Spinal cord (tissue), 10 donors: ENCODE data around the gene DAPK1. TPM values are rescaled to one million over a fixed set of nuclear protein-coding genes. Genes with fewer than 3 reads are reported as not detected.
A peak's percentile ranks its signal among the peaks of the same experiment; 100 is the strongest.

Experiments
- DNase-seq, 6 donors: peaks; one replicate each; pipeline versions ENCODE4 v3.0.0 to v3.0.0-alpha.2; 2013 to 2015; ENCODE audit warnings: low spot score in 6 of 6, low read depth in 4 of 6
- H3K27ac ChIP-seq: one replicate; pipeline ENCODE4 v1.5.1; 2013; ENCODE audit warnings: low read depth, low read length, control low read depth
- H3K27me3 ChIP-seq: one replicate; pipeline ENCODE4 v1.6.1; 2013; ENCODE audit warnings: low read length; ENCODE audit not compliant: control insufficient read depth, insufficient read depth
- H3K36me3 ChIP-seq: one replicate; pipeline ENCODE4 v1.6.1; 2013; ENCODE audit warnings: low read length; ENCODE audit not compliant: control insufficient read depth, insufficient read depth
- H3K4me1 ChIP-seq: one replicate; pipeline ENCODE4 v1.6.1; 2013; ENCODE audit warnings: low read length; ENCODE audit not compliant: control insufficient read depth, insufficient read depth
- H3K4me3 ChIP-seq: one replicate; pipeline ENCODE4 v1.5.1; 2013; ENCODE audit warnings: low read depth, low read length, control low read depth
- H3K9me3 ChIP-seq: one replicate; pipeline ENCODE4 v1.6.1; 2013; ENCODE audit warnings: low read length; ENCODE audit not compliant: control insufficient read depth, insufficient read depth
- WGBS: methylation state at CpG from one replicate; pipeline ENCODE4 v1.1.5; 2013; ENCODE audit warnings: missing lambda C conversion rate; ENCODE audit not compliant: insufficient coverage; 5-methylcytosine and 5-hydroxymethylcytosine counted together
- polyA plus RNA-seq, 2 donors: library from polyadenylated mRNA; unstranded; fragments of 120-200 nt; gene quantifications; one replicate each; pipeline ENCODE4 v1.2.1, GENCODE V29; 2013; ENCODE audit not compliant: insufficient read length in 2 of 2
- total RNA-seq, 2 donors: library from RNA; depleted of rRNA in 1 of 2; stranded (reverse); fragments of 120-200 nt in 1 of 2; fragments of >200 nt in 1 of 2; gene quantifications; one replicate each; pipeline versions ENCODE4 v1.2.3 to v1.2.4, GENCODE V29; 2013 to 2014
- donor health status: healthy.

The DAPK1 gene
- total and polyA plus RNA-seq, 4 donors: 53.3 to 82.6 (median 77.9) TPM

- Histone ChIP-seq H3K36me3 (peaks cover 11% of the 10 kb centered on the region), H3K27ac (peak overlapping the region; percentile 59), H3K4me1 (peaks cover 10% of the 10 kb centered on the region), H3K9me3 (no peaks in the 10 kb centered on the region), H3K4me3 (no peak overlapping the region), H3K27me3 (no peaks in the 10 kb centered on the region)
- DNase-seq: peak in 1 of 6 donors; percentile 34
- 86% methylated on average over 8 of the region's 9 CpGs for WGBS
Observed at GRCh38 chr9:87711857-87712800, 214.5 kb downstream of the DAPK1 start.

GRCh38 chr9:87712801-87713277, 215.2 kb downstream of the DAPK1 start:
- Histone ChIP-seq H3K9me3 (no peaks in the 10 kb centered on the region), H3K4me3 (no peak overlapping the region), H3K27me3 (no peaks in the 10 kb centered on the region), H3K27ac (peak overlapping the region; percentile 74), H3K4me1 (peaks cover 10% of the 10 kb centered on the region), H3K36me3 (peaks cover 8% of the 10 kb centered on the region)
- 95% methylated on average over 6 of the region's 6 CpGs for WGBS
- no peak for DNase-seq

GRCh38 chr9:87713278-87713987, 215.8 kb downstream of the DAPK1 start:
- Histone ChIP-seq H3K4me1 (peaks cover 10% of the 10 kb centered on the region), H3K36me3 (peaks cover 8% of the 10 kb centered on the region), H3K9me3 (no peaks in the 10 kb centered on the region), H3K27me3 (no peaks in the 10 kb centered on the region), H3K27ac (peak overlapping the region; percentile 74), H3K4me3 (no peak overlapping the region)
- WGBS: 55% methylated on average over 10 of the region's 11 CpGs
- peak in 4 of 6 donors; percentile 17 to 66 (median 32) for DNase-seq

- H3K27me3 ChIP-seq: no peaks in the 10 kb centered on the region
- DNase-seq: peak in 2 of 6 donors; percentile 14 to 39
- no peak overlapping the region for H3K4me3 ChIP-seq
- H3K27ac ChIP-seq: peak overlapping the region; percentile 74
- peaks cover 8% of the 10 kb centered on the region for H3K36me3 ChIP-seq
- 50% methylated on average over 1 of the region's 5 CpGs for WGBS
- H3K4me1 ChIP-seq: peaks cover 10% of the 10 kb centered on the region
- H3K9me3 ChIP-seq: no peaks in the 10 kb centered on the region
Observed at GRCh38 chr9:87713988-87714330, 216.3 kb downstream of the DAPK1 start.

- H3K27ac ChIP-seq: no peak overlapping the region
- H3K27me3 ChIP-seq: no peaks in the 10 kb centered on the region
- H3K9me3 ChIP-seq: no peaks in the 10 kb centered on the region
- 86% methylated on average over 1 of the region's 2 CpGs for WGBS
- peak in 3 of 6 donors; percentile 6 to 60 (median 16) for DNase-seq
- H3K36me3 ChIP-seq: peaks cover 1% of the 10 kb centered on the region
- H3K4me1 ChIP-seq: peaks cover 10% of the 10 kb centered on the region
- H3K4me3 ChIP-seq: no peak overlapping the region
Observed at GRCh38 chr9:87714819-87715218, 217.2 kb downstream of the DAPK1 start.

- H3K36me3 ChIP-seq: no peaks in the 10 kb centered on the region
- H3K4me3 ChIP-seq: no peak overlapping the region
- H3K9me3 ChIP-seq: no peaks in the 10 kb centered on the region
- DNase-seq: no peak
- no peak overlapping the region for H3K27ac ChIP-seq
- H3K27me3 ChIP-seq: no peaks in the 10 kb centered on the region
- 67% methylated on average over 1 of the region's 2 CpGs for WGBS
- peaks cover 10% of the 10 kb centered on the region for H3K4me1 ChIP-seq
Observed at GRCh38 chr9:87716141-87716540, 218.5 kb downstream of the DAPK1 start.

GRCh38 chr9:87717456-87717855, 219.8 kb downstream of the DAPK1 start:
- no peaks in the 10 kb centered on the region for H3K36me3 ChIP-seq
- H3K9me3 ChIP-seq: no peaks in the 10 kb centered on the region
- 92% methylated on average over 1 of the region's 1 CpG for WGBS
- DNase-seq: no peak
- peaks cover 4% of the 10 kb centered on the region for H3K4me1 ChIP-seq
- H3K27ac ChIP-seq: no peak overlapping the region
- no peak overlapping the region for H3K4me3 ChIP-seq
- no peaks in the 10 kb centered on the region for H3K27me3 ChIP-seq

- no peaks in the 10 kb centered on the region for H3K27me3 ChIP-seq
- WGBS: 89% methylated on average over 3 of the region's 3 CpGs
Observed at GRCh38 chr9:87718231-87718630, 220.6 kb downstream of the DAPK1 start.

GRCh38 chr9:87718852-87719612, 221.4 kb downstream of the DAPK1 start:
- H3K4me1 ChIP-seq: peaks cover 4% of the 10 kb centered on the region
- no peaks in the 10 kb centered on the region for H3K9me3 ChIP-seq
- no peaks in the 10 kb centered on the region for H3K27me3 ChIP-seq
- H3K27ac ChIP-seq: no peak overlapping the region
- WGBS: no CpG with 5 or more reads among the region's 6 CpGs
- H3K4me3 ChIP-seq: no peak overlapping the region
- H3K36me3 ChIP-seq: no peaks in the 10 kb centered on the region
- no peak for DNase-seq

More at GRCh38 chr9:87718231-87718630, 220.6 kb downstream of the DAPK1 start:
- no peak for DNase-seq
- Histone ChIP-seq H3K36me3 (no peaks in the 10 kb centered on the region), H3K4me1 (peaks cover 4% of the 10 kb centered on the region), H3K9me3 (no peaks in the 10 kb centered on the region), H3K27ac (no peak overlapping the region), H3K4me3 (no peak overlapping the region)
